Kidney (tissue), 14 donors: ENCODE results near the gene C4orf50. TPM values are rescaled to one million over a fixed set of nuclear protein-coding genes. Genes with fewer than 3 reads are reported as not detected.

Experiments used
- DNase-seq, 5 donors: peaks; one replicate each; pipeline ENCODE4 v3.0.0-alpha.2; 2013 to 2020
- FAIRE-seq: peaks from 2 replicates; lab custom pipeline; 2012; peaks lifted over from hg19 to GRCh38; lab: Jason Lieb, UNC
- H3K27ac ChIP-seq, 2 donors: one replicate each; pipeline ENCODE4 v1.7.0; 2013; ENCODE audit warnings: low read depth in 2 of 2, low read length in 2 of 2, inconsistent platforms in 1 of 2
- H3K27me3 ChIP-seq: one replicate; pipeline ENCODE4 v1.7.1; 2013; ENCODE audit warnings: low read length, inconsistent platforms; ENCODE audit not compliant: control insufficient read depth, insufficient read depth
- H3K36me3 ChIP-seq, 3 donors: one replicate each; pipeline versions ENCODE4 v1.7.0 to v1.7.1; 2013; ENCODE audit warnings: low read length in 3 of 3, control low read depth in 1 of 3, inconsistent platforms in 1 of 3; ENCODE audit not compliant: insufficient read depth in 3 of 3, control insufficient read depth in 2 of 3
- H3K4me1 ChIP-seq, 3 donors: one replicate each; pipeline versions ENCODE4 v1.7.0 to v1.7.1; 2013; ENCODE audit warnings: low read length in 3 of 3, inconsistent platforms in 1 of 3, low read depth in 1 of 3; ENCODE audit not compliant: control insufficient read depth in 2 of 3, insufficient read depth in 2 of 3
- H3K4me3 ChIP-seq, 3 donors: one replicate each; pipeline versions ENCODE4 v1.7.0 to v1.8.1; 2013; ENCODE audit warnings: low read length in 3 of 3, control low read depth in 1 of 3, inconsistent platforms in 1 of 3
- H3K9ac ChIP-seq, 3 donors: one replicate each; pipeline versions ENCODE4 v1.7.0 to v1.7.1; 2013; ENCODE audit warnings: low read length in 3 of 3, control low read depth in 1 of 3, inconsistent platforms in 1 of 3
- H3K9me3 ChIP-seq, 3 donors: one replicate each; pipeline versions ENCODE4 v1.7.0 to v1.7.1; 2013; ENCODE audit warnings: low read length in 3 of 3, control low read depth in 1 of 3, inconsistent platforms in 1 of 3; ENCODE audit not compliant: control insufficient read depth in 2 of 3, insufficient read depth in 1 of 3
- CTCF ChIP-seq: IDR thresholded peaks from 3 replicates; pipeline ENCODE4 v1.5.1; 2012; ENCODE audit warnings: mild to moderate bottlenecking, moderate library complexity, borderline replicate concordance; ENCODE audit not compliant: insufficient read depth; ENCODE audit errors: extremely low read depth
- intact Hi-C: fragments of 100-400 bp; cut with DNase I; formaldehyde crosslinking; loops from one replicate; pipeline ENCODE4 v1.11.1; 2022
- polyA plus RNA-seq: library from polyadenylated mRNA; stranded (reverse); fragments of 350-450 nt; fragmentation: Illumina TruSeq; extraction: RNeasy Lipid Tissue Mini Kit (QIAGEN cat#74804); gene quantifications from one replicate; pipeline ENCODE4 v1.2.3, GENCODE V29; 2014; ENCODE audit warnings: low read depth, low replicate concordance; ENCODE audit not compliant: insufficient read depth
- total RNA-seq: library from RNA; stranded (reverse); fragmentation: NEBNext Ultra II Directional; extraction: Animal tissue kit (Norgen Biotek cat#: 25700); gene quantifications from one replicate; pipeline ENCODE4 v1.2.1, GENCODE V29; 2021
- donor health status: control.
- donor health status: control.
- donor health status: control.
- donor health status: control.
- donor health status: control.
- donor health status: DM: yes; HTN: yes; CAD: no.
- donor health status: Normal renal cell carcinoma (clear cell type).

Gene C4orf50
- total and polyA plus RNA-seq, 2 donors from 2014 or later = 0.16 TPM; not detected in 1

DNA sequence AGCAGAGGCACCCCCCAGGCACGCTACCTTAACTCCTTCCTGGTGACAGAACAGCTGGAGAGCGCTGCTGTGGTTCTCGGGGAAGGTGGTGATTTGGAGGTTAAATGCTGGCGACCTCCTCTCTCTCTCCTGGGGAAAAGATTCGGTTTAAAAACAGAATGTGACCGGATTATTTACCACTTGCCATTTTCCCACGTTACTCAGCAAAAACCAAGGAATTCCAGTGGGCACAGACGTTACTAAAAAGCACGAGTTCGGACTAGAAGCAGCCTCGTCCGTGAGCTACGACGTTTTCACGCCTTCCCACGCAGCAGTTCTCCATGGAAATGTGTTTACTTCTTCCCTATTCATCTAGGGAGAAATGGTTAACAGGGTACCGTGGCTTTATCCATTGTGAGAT is 32.3 kb upstream of the C4orf50 start:
- no peak for FAIRE-seq
- H3K9ac ChIP-seq = no peak overlapping the region
- no peaks in the 10 kb centered on the region for H3K27me3 ChIP-seq
- no peak for DNase-seq
- H3K4me3 ChIP-seq = no peak overlapping the region
- no peaks in the 10 kb centered on the region for H3K9me3 ChIP-seq
- H3K27ac ChIP-seq = no peak overlapping the region
- intact Hi-C loops = no loop called here
- H3K36me3 ChIP-seq = no peaks in the 10 kb centered on the region
- TF ChIP-seq CTCF = no peak
- no peaks in the 10 kb centered on the region for H3K4me1 ChIP-seq

GRCh38 chr4:6049985-6050384 is 31.8 kb upstream of the C4orf50 start:
- Histone ChIP-seq H3K4me1 (no peaks in the 10 kb centered on the region), H3K4me3 (no peak overlapping the region), H3K36me3 (no peaks in the 10 kb centered on the region), H3K27me3 (no peaks in the 10 kb centered on the region), H3K27ac (no peak overlapping the region), H3K9me3 (no peaks in the 10 kb centered on the region), H3K9ac (no peak overlapping the region)
- intact Hi-C loops = no loop called here
- no peak for TF ChIP-seq CTCF
- FAIRE-seq (no peak), DNase-seq (no peak)

DNA sequence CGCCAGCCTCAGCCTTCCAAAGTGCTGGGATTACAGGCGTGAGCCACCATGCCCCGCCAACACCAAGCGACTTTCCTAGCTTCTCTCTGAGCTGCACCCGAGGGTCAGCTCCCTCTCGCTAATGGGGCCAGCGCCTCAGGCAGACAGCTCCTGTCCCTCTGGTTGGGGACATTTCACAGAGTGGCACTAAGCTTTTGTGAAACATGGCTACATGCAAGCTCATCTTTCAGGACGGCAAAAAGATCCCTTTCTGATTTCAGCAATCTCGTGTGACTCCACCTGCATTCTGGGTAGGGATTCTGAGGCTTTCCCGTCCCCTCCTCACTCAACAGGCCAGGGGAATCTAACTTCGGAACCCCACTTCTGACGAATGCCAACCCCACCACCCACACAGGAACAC is 31.0 kb upstream of the C4orf50 start:
- TF ChIP-seq CTCF = no peak
- no peaks in the 10 kb centered on the region for H3K27me3 ChIP-seq
- H3K36me3 ChIP-seq = no peaks in the 10 kb centered on the region
- no peak overlapping the region for H3K4me3 ChIP-seq
- no peak for DNase-seq
- H3K9me3 ChIP-seq = no peaks in the 10 kb centered on the region
- H3K4me1 ChIP-seq = no peaks in the 10 kb centered on the region
- intact Hi-C loops = no loop called here
- no peak overlapping the region for H3K9ac ChIP-seq
- FAIRE-seq = no peak
- H3K27ac ChIP-seq = no peak overlapping the region

- Histone ChIP-seq H3K36me3 (no peaks in the 10 kb centered on the region), H3K27me3 (no peaks in the 10 kb centered on the region), H3K27ac (no peak overlapping the region), H3K4me3 (no peak overlapping the region), H3K9me3 (no peaks in the 10 kb centered on the region), H3K9ac (no peak overlapping the region), H3K4me1 (no peaks in the 10 kb centered on the region)
- FAIRE-seq = no peak
- DNase-seq = peak in 1 of 5 donors; percentile 8
- TF ChIP-seq CTCF = no peak
- intact Hi-C loops = no loop called here
Observed at GRCh38 chr4:6048537-6048936, 30.3 kb upstream of the C4orf50 start.
